Measurements from ENCODE around the gene SEPTIN5.
"Not testable (repeated sequence)": the region's sequence is repeated elsewhere in the genome, so short reads cannot be mapped to it uniquely, and the experiment has no call there.

Gene SEPTIN5

GRCh38 chr22:19693581-19693980 lies 20.7 kb upstream of the SEPTIN5 start:
- no peak for FAIRE-seq
- TF ChIP-seq CTCF (IDR thresholded peaks at IDR 0.05; ENCODE audit: insufficient read depth, missing control alignments), result no peak
- no peak for DNase-seq (ENCODE audit: insufficient read length, low spot score)

GRCh38 chr22:19693981-19694670 lies 20.2 kb upstream of the SEPTIN5 start:
- TF ChIP-seq CTCF (IDR thresholded peaks at IDR 0.05; ENCODE audit: insufficient read depth, missing control alignments), result no peak
- DNase-seq (ENCODE audit: insufficient read length, low spot score) (no peak), FAIRE-seq (no peak)

GRCh38 chr22:19694696-19695095 lies 19.6 kb upstream of the SEPTIN5 start:
- TF ChIP-seq CTCF (IDR thresholded peaks at IDR 0.05; ENCODE audit: insufficient read depth, missing control alignments), result no peak
- FAIRE-seq, result no peak

GRCh38 chr22:19696504-19697276 lies 17.6 kb upstream of the SEPTIN5 start:
- DNase-seq (ENCODE audit: insufficient read length, low spot score), result no peak

More at GRCh38 chr22:19694696-19695095, 19.6 kb upstream of the SEPTIN5 start:
- DNase-seq (ENCODE audit: insufficient read length, low spot score), result no peak

GRCh38 chr22:19697871-19698270 lies 16.4 kb upstream of the SEPTIN5 start:
- not testable (repeated sequence) for DNase-seq (ENCODE audit: insufficient read length, low spot score); FAIRE-seq

More at GRCh38 chr22:19696504-19697276, 17.6 kb upstream of the SEPTIN5 start:
- TF ChIP-seq CTCF (IDR thresholded peaks at IDR 0.05; ENCODE audit: insufficient read depth, missing control alignments), result no peak
- no peak for FAIRE-seq

- FAIRE-seq, result no peak
- DNase-seq (ENCODE audit: insufficient read length, low spot score), result no peak
- no peak for TF ChIP-seq CTCF (IDR thresholded peaks at IDR 0.05; ENCODE audit: insufficient read depth, missing control alignments)
Observed at GRCh38 chr22:19700790-19701419, 13.4 kb upstream of the SEPTIN5 start.

GRCh38 chr22:19701420-19702145 lies 12.7 kb upstream of the SEPTIN5 start:
- TF ChIP-seq CTCF (IDR thresholded peaks at IDR 0.05; ENCODE audit: insufficient read depth, missing control alignments), result no peak
- FAIRE-seq, result no peak
- DNase-seq (ENCODE audit: insufficient read length, low spot score), result no peak

Data from D721Med (cell line).